ENCODE results near the gene STON1.

- TF ChIP-seq POLR2A (IDR thresholded peaks at IDR 0.05; ENCODE audit: low read depth, low read length), result no peak
- no peak for TF ChIP-seq SPI1 (IDR thresholded peaks at IDR 0.05; ENCODE audit: low read depth, low read length)
- no peak for TF ChIP-seq POLR2AphosphoS5 (IDR thresholded peaks at IDR 0.05; ENCODE audit: low read depth, low read length)
- no peak for TF ChIP-seq PAX5 (IDR thresholded peaks at IDR 0.05; ENCODE audit: insufficient read depth, low read length, severe bottlenecking)
These were observed 87.7 kb downstream of the STON1 start, which contains the start of gene GTF2A1L for GRCh38 chr2:48617618-48618017.

All from GM12891 (cell line).